ENCODE measurements around the gene RPL37A.

RPL37A gene

DNA sequence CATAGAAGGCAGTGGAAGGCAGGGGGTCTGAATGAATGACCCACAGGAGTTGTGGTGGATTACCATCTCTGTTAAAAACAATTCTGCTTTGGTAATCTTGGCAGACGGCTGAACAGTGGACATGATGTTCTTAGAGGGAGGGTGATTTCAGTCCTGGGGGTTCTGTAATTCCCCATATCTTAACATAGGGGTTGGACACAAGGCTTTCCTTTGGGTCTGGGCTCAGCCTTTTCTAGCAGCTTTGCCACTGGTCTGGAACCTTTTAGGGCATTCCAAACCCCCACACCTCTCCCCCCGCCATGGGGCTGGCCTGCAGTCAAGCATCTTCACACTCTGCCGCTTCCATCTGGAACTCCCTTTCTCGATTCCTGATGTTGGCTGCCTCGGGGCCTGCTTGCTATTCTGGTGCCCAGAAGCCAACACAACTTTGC lies 50.3 kb downstream of the RPL37A start:
- no peak for DNase-seq (ENCODE audit: low read depth)

DNA sequence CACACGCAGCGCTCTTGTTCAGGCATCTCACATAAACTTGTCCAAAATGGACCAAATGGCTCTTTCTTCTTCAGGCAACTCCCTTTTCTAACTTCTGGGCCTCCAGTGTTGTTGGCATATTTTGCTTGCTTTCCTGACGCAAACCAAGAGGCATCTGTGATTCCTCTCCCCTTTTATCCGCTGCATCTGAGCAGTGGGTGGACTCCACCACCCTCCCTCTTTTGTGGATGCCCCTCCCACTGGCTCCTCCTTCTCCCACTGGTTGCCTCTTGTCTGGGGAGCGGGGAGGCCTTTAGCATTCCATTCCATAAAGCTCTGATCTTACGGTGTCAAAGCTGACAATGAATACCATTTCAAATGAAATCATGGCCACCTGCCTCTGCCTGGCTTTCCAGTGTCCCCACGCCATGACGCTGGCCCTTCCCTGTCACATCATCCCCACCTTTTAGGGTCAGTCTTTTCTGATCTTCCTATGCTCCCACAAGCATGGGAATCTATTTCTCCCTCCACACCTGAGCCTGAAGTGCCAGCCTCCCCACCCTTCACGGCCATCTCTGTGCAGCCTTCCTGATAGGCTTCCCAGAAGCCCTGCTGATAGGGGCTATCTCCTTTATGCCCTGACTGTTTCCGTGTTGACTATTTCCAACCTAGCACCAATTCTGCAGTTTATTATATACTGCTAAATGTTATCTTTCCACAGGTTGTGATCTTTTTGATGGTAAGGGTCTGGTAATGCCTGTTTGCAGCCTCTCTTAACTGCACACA lies 51.5 kb downstream of the RPL37A start:
- DNase-seq (ENCODE audit: low read depth), result no peak

DNA sequence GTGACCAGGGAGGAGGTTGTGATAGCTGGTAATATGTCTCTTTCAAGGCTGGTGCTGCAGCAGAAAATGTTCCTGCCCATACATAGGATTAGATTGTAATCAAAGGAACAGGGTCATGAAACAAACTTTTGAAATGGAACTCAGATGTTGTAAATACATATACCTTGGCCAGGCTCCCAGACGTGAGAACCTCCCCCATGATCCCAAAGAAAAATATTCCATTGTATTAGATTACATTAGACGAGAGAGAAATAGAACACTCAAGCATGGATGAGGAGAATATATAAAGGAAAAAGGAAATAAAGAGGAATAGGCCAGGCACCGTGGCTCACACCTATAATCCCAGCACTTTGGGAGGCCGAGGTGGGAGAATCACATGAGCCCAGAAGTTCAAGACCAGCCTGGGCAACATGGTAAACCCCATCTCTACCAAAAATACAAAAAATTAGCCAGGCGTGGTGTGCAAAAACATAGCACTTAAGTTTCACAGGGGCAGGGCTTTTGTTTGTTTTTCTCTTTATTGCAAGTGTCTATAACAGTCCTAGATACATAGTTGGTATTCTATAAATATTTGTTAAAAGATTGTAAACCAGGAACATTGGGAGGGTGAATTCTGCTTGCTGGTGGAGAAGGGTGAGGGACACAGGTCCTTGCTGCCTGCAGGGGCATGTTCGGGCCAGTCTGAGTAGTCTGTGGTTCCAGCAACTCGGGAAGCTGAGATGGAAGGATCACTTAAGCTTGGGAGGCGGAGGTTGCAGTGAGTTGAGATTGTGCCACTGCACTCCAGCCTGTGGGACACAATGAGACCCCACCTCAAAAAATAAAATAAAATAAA lies 52.8 kb downstream of the RPL37A start:
- DNase-seq (ENCODE audit: low read depth), result no peak

DNA sequence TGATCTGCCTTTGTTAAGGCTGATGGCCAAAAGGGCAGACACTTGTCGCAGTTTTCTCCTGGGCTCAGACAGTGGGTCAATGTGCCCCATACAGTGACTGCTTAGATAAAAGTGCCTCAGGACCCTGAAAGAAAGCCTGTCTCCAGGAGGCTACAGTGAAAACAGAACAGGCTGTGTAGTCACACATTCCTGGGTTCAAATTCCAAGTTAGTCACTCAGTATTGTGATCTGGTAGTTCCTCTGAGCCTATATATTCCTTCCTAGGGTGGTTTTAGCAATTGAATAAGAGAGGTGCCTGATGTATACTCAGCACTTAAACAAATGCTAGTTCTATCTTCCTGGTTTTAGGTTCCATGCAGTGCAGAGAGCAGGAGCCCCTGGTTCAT lies 54.4 kb downstream of the RPL37A start:
- no peak for DNase-seq (ENCODE audit: low read depth)
